ENCODE measurements around the gene ADAM8.
"Not testable (repeated sequence)": the region's sequence is repeated elsewhere in the genome, so short reads cannot be mapped to it uniquely, and the experiment has no call there.

ADAM8 gene

DNA sequence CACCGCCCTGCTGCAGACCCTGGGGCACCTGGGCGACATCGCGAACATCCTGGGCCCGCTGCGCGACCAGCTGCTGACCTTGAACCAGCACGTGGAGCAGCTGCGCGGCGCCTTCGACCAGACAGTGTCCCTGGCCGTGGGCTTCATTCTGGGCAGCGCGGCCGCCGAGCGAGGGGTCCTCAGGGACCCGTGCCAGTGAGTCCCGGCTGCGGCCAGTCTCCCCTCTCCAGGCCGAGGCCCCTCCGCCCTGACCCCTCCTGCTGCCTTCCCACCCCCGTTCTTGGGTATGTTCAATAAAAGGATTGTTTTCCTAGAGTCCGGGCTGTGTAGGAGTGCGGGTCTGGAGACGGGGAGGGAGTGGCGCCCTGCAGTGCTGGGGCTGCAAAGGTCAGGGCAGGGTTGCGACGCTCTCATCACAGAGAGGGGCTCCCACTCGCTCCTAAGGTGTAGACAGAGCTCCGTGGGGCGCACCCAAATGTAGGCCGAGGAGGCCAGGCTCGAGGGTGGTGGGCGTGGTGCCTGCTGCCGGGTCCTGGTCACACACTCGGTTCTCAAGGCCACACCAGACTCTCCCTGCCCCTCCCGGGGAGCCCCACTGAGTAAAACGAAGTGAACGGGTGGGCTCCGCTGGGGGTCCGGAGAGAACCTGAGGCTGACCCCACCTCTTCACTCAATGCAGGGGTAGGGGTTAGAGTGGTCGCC lies 45.3 kb downstream of the ADAM8 start:
- DNase-seq (ENCODE audit: low spot score), result no peak

DNA sequence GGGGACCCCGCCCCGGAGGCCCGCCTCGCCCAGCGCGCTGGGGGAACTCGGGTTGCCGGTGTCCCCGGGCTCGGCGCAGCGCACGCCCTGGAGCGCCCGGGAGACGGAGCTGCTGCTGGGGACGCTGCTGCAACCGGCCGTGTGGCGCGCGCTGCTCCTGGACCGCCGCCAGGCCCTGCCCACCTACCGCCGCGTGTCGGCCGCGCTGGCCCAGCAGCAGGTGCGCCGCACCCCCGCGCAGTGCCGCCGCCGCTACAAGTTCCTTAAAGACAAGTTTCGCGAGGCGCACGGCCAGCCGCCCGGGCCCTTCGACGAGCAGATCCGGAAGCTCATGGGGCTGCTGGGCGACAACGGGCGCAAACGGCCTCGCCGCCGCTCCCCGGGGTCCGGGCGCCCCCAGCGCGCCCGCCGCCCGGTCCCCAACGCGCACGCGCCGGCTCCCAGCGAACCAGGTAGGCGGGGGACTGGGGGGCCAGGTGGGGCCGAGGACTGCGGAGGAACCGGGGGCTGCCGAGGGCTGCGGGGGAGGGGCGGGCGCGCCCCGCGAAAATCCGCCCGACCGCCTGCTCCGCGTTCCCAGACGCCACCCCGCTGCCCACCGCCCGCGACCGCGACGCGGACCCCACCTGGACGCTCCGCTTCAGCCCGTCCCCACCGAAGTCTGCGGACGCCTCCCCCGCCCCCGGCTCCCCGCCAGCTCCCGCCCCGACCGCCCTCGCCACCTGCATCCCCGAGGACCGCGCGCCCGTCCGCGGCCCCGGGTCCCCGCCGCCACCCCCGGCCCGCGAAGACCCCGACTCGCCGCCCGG lies 46.1 kb downstream of the ADAM8 start:
- peak; percentile 33 for DNase-seq (ENCODE audit: low spot score)

DNA sequence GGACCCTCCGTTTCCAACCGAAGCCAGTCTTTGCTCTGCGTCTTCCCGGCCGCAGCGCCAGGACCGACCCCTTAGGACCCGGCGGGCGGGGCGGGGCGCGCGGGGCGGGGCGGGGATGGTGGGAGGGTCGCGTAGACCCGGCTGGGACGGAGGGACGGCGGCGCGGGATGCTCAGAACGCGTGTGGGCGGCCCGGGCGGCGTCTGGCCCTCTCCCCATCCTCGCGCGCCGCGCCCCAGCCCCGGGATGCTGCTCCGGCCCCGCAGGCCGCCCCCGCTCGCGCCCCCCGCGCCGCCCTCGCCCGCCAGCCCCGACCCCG lies 46.7 kb downstream of the ADAM8 start, which contains the start of gene UTF1:
UTF1 (plus strand) TSS at position 174 of the 318 bp plus-strand sequence; CDS start at position 246, 72 bp downstream.
- DNase-seq (ENCODE audit: low spot score), result no peak

DNA sequence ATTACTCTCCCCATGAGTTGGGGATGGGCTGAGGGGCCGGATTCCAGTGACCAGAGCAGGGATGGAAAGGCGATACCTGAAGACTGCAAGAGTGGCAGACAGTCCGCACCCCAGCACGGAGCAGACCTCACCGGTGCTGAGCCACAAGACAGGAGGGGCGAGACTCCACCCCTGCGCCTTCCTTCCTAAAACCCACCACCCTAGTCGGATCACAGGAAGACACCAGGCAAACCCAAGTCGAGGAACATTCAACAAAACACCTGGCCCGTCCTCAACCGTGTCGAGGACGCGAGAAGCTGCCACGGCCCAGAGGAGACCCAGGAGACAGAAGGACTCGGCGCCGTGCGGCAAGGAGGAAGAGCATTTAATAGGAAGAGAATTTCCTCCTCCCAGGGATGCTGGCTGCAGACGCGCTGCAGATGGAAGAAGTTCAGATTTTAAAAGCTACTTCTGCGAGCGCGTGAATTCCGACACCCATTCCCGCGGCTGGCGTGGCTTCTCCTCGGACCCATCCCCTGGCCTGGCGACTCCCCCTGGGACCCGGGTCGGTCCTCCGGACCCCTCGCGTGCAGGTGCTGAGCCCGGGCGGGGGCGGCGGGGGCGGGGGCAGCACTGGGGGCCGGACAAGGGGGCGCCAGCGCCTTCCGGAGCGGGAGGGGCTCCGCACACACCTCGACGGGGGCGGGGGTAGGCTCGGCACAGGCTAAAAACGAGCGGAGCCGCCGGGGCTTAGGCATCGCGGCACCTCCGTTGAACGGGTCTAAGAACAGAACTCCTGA lies 47.2 kb downstream of the ADAM8 start:
- no peak for DNase-seq (ENCODE audit: low spot score)

DNA sequence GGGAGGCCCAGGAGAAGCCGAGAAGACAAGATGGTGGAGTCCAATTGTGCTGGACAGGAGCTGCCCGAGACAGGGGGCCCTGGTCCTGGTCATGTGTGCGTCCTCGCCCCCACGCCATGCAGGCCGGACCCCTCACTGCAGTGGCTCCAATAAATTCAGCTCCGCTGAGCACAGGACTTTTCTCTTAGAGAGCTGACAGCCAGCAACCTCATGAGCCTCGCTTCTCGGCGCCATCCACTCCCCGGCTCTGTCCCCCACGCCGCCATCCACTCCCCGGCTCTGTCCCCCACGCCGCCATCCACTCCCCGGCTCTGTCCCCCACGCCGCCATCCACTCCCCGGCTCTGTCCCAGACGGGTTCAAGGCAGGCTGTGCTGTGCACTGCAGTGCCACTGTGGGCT lies 49.4 kb downstream of the ADAM8 start:
- no peak for DNase-seq (ENCODE audit: low spot score)

DNA sequence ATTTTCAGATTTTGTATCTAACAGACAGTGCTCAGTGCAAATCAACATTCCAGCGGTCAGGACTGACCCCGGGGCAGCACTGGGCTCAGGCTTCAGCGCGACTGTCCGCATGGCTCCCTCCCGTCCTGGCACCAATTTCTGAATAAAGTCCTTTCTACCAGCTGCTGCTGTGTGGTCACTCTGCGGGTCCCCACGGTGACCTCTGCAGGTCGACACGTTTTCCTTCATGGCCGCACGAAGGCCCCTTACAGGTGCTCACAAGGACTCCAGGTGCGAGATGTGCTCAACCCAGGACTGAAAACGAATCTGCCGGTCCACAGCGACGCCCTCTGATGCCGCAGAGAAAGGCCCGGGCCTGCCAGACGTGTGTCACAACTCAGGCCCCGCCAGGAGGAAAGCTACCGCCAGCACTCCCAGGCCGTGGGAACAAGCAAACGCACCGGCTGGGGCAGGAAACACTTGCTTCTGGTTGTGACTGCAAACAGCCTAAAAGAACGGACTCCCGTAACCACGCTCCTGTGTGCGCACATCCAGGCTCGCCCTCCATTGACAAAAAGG lies 50.3 kb downstream of the ADAM8 start:
- no peak for DNase-seq (ENCODE audit: low spot score)

DNA sequence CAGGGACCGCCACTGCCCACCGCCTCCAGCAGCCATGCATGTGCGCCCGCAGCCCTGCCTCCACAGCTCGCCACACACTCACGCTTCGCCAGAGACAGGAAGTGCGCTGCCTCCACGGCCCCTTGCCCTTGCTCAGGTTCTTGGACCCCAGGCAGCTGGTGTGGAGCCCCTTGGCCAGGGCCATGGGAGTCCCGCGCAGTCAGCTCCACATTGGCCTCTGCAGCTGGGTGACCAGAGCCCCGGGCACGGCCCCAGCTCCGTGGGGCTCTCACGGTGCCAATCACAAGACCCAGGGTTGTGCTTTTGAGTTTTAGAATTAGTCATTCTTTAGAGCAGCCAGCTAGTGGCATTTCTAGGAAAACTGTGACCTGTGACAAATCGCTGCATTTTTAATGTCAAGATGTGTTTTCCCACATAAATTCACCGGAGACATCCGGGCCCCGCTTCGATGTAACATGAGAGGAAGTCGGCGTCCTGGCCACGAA lies 50.9 kb downstream of the ADAM8 start:
- no peak for DNase-seq (ENCODE audit: low spot score)

DNA sequence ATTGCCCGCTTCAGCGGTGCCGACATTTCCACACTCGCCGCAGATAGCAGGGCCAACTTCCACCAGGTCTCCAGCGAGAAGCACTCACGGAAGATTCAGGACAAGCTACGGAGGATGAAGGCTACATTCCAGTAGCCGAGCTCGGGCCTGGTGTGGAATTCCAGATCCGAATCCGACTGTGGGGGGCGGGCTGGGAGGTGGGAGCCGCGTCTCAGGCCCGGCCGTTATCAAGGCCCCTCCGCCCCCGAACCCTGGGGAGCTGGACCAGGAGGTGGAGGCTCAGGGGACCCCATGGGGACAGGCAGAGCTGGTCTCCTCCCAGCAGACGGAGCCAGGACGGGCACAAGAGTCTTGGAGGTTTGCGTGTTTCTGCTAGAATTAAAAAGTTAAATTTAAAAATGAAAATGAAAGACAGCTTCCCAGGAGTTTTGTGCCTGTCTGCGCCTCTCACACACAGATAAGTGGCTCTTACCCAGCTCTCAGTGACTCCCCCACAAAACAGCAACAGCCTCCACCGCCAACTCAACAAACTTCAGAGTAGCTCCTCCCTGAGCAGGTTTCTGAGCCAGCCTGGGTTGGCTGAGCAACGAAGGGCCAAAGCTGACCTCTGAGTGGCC lies 51.8 kb downstream of the ADAM8 start:
- peak; percentile 61 for DNase-seq (ENCODE audit: low spot score)

DNA sequence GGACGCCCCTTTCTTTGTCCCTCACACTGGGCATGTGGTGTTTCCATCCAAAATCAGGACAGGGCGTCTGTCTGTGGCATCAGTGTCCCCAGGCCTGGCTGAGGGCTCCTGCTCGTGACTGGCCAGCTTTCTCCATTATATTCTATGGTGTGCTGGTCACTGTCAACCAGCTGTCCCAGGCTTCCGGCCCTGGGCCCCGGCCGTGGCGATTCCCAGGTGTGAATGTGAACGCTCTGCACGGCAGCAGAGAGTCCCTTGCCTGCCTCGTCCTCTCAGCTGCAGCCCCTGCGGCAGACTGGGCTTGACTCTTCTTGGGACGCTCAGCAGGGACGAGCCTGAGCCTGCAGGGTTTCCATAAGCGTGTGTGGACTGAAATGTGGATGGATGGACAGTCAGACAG lies 52.6 kb downstream of the ADAM8 start:
- DNase-seq (ENCODE audit: low spot score), result no peak

DNA sequence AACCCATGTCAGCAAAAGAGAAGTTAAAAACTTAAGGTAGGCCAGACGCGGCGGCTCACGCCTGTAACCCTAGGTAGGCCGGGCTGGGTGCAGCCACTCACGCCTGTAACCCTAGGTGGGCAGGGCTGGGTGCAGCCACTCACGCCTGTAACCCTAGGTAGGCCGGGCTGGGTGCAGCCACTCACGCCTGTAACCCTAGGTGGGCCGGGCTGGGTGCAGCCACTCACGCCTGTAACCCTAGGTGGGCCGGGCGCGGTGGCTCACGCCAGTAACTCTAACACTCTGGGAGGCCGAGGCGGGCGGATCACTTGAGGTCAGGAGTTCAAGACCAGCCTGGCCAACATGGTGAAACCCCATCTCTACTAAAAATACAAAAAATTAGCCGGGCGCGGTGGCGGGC lies 54.9 kb downstream of the ADAM8 start:
- not testable (repeated sequence) for DNase-seq (ENCODE audit: low spot score)

DNA sequence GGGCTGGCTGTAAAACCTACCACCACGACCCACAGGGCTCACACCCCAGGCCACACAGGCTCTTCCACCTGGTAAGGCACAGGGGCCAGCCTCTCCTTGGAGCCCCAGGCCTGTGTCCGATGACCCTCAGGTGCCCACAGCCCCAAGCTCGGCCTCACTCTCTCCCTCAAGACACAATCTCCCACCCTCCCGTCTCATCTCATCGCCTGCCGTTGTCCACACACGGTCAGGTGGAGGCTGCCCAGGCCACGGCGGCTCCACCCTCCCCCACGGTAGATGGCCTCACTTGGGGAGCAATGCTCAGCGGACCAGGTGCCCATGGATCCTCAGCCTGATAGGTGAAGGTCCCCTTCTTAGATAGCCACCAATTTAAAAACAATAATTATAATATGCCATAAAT lies 55.3 kb downstream of the ADAM8 start:
- no peak for DNase-seq (ENCODE audit: low spot score)

DNA sequence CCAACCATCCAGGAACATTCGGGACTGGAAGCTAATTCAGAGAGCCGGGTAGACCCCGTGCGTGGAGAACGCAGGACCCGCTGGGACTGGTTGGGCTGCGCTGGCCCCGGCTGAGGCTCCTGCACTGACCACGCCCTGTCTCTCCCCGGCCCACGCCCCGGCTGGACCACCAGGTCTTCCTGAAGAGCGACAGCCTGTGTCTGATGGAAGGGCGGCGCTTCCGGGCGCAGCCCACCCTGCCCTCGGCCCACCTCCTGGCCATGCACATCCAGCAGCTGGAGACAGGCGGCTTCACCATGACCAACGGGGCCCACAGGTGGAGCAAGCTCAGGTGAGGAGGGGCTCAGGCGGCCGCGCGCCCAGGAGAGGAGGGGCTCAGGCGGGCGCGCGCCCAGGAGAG lies 56.9 kb downstream of the ADAM8 start:
- no peak for DNase-seq (ENCODE audit: low spot score)

DNA sequence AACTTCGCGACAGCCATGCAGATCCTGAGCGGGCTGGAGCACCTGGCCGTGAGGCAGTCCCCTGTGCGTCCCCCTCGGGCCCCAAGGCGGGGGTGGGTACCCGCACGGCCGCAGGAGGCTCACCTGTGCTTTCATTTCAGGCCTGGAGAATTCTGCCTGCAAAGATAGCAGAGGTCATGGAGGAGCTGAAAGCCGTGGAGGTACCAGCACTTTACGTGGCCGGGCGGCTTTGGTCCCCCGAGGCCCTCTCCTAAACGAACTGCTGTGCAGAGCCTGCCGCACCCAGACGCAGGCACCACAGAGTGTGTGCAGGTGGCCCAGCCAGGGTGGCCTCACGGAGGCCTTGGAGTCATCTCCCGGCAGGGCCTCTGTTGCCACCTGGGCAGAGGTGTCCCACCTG lies 57.8 kb downstream of the ADAM8 start:
- DNase-seq (ENCODE audit: low spot score), result no peak

DNA sequence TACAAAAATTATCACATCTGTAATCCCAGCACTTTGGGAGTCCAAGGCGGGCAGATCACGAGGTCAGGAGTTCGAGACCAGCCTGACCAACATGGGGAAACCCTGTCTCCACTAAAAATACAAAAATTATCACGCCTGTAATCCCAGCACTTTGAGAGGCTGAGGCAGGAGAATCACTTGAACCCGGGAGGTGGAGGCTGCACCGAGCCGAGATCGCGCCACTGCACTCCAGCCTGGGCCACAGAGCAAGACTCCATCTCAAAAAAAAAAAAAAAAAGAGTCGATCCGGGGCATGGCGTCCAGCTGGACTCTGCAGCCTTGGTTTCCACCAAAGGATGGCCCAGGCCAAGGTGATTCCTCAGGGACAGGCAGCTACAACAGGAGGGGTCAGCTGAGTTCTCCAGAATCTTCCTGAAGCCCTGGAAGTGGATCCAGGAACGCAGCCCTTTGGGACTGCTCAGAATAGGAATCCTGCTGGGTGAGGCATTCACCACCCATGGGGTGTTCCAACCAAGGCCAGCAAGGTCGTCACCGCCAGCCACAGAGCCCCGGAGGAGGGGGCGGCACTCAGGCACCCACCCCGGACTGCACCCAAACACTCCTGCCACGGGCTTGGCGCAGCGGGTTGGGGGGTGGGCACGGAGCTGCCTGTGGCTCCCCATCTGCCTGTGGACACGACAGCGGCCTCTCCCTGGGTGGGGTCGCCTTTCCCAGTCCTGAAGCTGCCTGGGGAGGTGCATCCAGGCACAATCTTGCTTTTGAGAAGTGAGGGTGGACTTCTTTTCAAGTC lies 58.7 kb downstream of the ADAM8 start:
- DNase-seq (ENCODE audit: low spot score), result no peak

DNA sequence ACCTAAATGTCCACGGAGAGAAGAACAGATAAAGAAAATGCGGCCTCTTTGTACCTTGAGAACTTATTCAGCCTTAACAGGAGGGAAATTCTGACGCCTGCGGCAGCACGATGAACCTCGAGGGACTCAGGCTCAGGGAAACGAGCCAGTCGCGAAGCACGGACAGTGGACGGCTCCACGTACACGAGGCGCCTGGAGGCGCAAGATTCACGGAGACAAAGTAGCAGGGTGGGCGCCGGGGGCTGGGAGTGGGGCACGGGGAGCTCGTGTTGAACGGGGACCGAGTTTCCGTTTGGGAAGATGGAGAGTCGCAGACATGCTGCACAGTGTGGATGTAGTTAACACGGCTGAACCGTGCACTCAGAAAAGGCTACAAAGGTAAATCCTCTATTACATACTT lies 59.9 kb downstream of the ADAM8 start:
- no peak for DNase-seq (ENCODE audit: low spot score)

DNA sequence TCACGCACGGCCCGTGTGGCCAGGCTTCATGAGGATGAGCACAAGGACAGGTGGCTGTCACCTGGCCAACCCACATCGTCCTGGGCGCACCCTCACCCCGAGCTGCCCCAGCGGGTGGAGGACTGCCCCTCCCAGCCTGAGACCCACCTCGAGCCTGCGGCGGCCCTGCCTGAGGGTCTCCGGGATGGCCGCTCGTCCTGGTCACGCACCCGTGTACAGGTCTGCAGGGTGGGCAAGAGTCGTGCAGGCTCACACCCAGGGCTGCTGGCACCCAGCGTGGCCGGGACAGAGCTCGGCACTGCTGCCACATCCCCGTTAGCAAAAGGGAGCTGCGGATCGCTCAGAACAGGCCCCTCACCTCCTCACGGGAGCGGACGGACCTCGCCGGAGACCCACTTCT lies 61.1 kb downstream of the ADAM8 start:
- no peak for DNase-seq (ENCODE audit: low spot score)

DNA sequence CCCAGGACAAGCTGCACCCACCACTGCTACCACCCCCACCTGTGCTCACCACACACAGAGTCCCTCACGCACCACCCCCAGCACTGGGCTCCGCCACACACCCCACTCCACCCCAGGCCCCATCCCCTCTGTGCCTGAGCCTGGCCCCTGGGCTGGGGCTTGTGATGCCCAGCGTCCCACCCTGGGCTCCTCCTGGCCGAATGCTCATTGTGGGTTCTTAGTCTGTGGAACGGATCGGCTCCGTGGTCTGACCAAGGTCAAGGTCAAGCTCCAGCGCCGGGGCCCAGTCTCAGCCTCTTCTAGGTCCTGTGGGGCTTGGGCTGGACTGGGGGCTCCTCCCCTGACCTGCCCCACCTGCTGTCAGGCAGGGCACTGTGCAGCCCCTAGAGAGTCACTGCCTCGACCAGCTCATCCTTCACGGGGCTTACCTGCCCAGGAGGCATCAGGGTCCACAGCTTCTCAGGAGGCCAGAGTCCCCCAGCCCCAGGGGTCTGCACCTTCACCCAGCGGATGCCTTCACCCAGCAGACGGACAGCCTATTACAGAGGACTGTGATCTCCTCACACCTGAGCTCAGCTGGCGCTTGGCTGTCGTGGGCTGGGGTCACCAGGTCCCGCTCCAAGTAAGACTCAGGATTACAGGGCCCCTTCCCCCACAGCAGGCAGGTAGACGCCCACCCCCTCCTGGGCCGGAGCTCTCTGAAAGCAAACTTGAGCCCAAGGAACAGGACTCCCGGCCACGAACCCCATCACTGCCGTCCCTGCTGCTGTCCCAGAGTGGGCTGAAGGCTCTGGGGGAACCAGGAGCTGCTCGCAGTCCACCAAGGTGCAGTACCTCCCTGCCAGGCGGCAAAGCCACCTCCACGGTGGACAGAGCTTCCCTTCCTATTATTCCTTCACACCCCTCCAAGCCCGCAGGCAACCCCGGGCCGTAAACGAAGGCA lies 61.9 kb downstream of the ADAM8 start:
- DNase-seq (ENCODE audit: low spot score), result no peak

DNA sequence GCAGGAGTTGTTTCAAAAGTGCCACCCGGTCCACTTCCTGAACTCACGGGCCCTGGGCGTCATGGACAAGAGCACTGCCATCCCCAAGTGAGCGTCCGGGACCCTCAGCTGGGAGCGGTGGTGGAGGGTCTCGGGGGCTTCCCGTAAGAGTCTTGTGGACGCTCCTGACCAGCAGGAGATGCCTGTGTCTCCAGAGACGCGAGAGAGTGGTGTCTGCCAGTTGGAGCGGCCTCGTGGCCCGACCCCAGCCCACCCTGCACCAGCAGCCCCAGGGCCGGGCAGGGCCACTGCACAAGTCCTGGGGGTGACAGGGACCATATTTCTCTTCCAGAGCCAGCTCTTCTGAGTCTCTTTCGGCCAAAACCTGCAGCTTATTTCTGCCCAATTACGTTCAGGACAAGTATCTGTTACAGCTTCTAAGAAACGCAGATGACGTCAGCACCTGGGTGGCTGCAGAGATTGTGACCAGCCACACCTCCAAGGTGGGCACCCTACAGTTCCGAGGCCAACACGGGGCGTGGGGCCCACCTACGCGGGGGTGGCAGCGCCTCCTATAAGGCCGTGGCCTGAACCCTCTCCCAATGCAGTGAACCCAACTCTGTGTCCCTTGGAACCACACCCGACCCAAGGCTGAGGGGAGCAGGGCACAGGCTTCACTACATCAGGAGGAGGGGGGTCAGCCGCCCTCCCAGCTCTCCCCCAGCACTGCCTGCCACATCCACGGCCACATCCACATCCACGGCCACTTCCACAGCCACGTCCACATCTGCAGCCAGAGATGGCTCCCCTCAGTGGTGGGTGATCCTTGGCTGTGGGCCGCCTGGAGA lies 62.8 kb downstream of the ADAM8 start:
- no peak for DNase-seq (ENCODE audit: low spot score)

DNA sequence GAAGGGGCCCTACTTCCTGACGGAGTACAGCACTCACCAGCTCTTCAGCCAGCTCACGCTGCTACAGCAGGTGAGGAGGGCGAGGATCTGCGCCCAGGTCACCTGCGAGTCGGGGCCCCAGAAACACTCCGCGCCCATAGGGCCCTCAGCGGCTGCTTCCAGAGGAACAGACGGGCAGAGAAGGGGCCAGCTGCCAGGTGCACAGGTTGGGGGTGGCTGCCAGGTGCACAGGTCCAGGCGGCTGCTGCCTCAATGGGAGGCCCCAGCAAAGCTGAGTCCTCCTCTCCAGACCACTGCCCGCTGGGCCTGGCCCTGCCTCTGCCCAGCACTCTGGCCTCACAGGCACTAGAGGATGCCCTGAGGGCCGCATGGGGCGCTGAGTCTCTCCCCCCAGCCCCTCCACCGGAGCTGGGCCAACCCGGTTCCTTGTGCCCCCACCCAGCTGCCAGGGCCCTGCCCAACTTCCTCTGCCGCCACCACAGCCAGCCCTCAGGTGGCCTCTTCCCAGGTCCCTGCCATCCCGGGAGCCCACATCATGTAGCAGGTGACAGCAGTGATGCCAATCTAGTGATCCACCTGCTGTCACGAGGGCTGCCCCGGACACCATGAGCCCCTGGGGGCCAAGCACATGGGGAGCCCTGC lies 63.7 kb downstream of the ADAM8 start:
- DNase-seq (ENCODE audit: low spot score), result no peak

All from Ammon's horn (tissue), 1 donor.